ENCODE results near the gene HECTD3.

DNA sequence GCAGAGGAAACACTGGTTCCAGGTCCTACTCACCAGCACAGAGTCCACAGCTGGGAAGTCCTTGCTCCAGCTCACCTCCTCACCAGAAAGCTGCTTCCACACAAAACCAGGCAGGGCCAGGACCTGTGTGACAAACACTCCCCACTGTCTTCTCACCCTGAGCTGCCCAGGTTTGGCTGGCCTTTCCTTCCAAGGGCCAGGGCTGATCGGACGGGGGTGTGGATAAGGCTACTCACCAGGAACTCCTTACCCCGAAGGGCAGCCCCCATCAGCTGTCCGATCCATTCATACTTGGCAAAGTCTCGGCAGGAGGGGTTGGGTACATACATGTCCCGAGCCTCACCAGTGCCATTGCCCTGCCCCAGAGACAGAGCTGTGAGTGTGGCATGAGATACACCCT, 5.4 kb downstream of the HECTD3 start:
- TF ChIP-seq, protein P1, sequence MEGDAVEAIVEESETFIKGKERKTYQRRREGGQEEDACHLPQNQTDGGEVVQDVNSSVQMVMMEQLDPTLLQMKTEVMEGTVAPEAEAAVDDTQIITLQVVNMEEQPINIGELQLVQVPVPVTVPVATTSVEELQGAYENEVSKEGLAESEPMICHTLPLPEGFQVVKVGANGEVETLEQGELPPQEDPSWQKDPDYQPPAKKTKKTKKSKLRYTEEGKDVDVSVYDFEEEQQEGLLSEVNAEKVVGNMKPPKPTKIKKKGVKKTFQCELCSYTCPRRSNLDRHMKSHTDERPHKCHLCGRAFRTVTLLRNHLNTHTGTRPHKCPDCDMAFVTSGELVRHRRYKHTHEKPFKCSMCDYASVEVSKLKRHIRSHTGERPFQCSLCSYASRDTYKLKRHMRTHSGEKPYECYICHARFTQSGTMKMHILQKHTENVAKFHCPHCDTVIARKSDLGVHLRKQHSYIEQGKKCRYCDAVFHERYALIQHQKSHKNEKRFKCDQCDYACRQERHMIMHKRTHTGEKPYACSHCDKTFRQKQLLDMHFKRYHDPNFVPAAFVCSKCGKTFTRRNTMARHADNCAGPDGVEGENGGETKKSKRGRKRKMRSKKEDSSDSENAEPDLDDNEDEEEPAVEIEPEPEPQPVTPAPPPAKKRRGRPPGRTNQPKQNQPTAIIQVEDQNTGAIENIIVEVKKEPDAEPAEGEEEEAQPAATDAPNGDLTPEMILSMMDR (IDR thresholded peaks at IDR 0.05), result no peak
- TF ChIP-seq POLR2A (IDR thresholded peaks at IDR 0.05), result no peak

Data from testis (tissue), 2 donors.